Measurements from ENCODE around the gene MYT1. TPM values are rescaled to one million over a fixed set of nuclear protein-coding genes. Genes with fewer than 3 reads are reported as not detected.

Gene MYT1
- total RNA-seq, 1 donor from 2014 or later: 0.34 TPM

- no peak overlapping the region for H3K4me3 Mint-ChIP-seq
- TF ChIP-seq CTCF (IDR thresholded peaks at IDR 0.05; ENCODE audit: unreplicated experiment): no peak
- peaks cover 15% of the 10 kb centered on the region for H3K4me1 Mint-ChIP-seq
- peaks cover 60% of the 10 kb centered on the region for H3K27me3 Mint-ChIP-seq (ENCODE audit: low read depth)
- no peak overlapping the region for H3K27ac Mint-ChIP-seq
- DNase-seq (ENCODE audit: low spot score in 2 of 2, unreplicated experiment in 2 of 2): no peak
- no peaks in the 10 kb centered on the region for H3K9me3 Mint-ChIP-seq
- H3K36me3 Mint-ChIP-seq: no peaks in the 10 kb centered on the region
Measured at GRCh38 chr20:64158346-64159285, 5.6 kb upstream of the MYT1 start.

- peaks cover 15% of the 10 kb centered on the region for H3K4me1 Mint-ChIP-seq
Measured at GRCh38 chr20:64159286-64159680, 5.0 kb upstream of the MYT1 start.

GRCh38 chr20:64159711-64160110, 4.5 kb upstream of the MYT1 start:
- no peak for DNase-seq (ENCODE audit: low spot score in 2 of 2, unreplicated experiment in 2 of 2)
- H3K4me3 Mint-ChIP-seq: no peak overlapping the region
- H3K9me3 Mint-ChIP-seq: no peaks in the 10 kb centered on the region
- H3K4me1 Mint-ChIP-seq: peaks cover 15% of the 10 kb centered on the region
- TF ChIP-seq CTCF (IDR thresholded peaks at IDR 0.05; ENCODE audit: unreplicated experiment): no peak
- H3K27me3 Mint-ChIP-seq (ENCODE audit: low read depth): peaks cover 71% of the 10 kb centered on the region
- no peak overlapping the region for H3K27ac Mint-ChIP-seq
- no peaks in the 10 kb centered on the region for H3K36me3 Mint-ChIP-seq

More at GRCh38 chr20:64159286-64159680, 5.0 kb upstream of the MYT1 start:
- Mint-ChIP-seq H3K4me3 (no peak overlapping the region), H3K9me3 (no peaks in the 10 kb centered on the region), H3K36me3 (no peaks in the 10 kb centered on the region), H3K27ac (no peak overlapping the region), H3K27me3 (ENCODE audit: low read depth) (peaks cover 67% of the 10 kb centered on the region)
- no peak for TF ChIP-seq CTCF (IDR thresholded peaks at IDR 0.05; ENCODE audit: unreplicated experiment)
- no peak for DNase-seq (ENCODE audit: low spot score in 2 of 2, unreplicated experiment in 2 of 2)

- Mint-ChIP-seq H3K4me1 (peaks cover 15% of the 10 kb centered on the region), H3K27ac (no peak overlapping the region), H3K36me3 (no peaks in the 10 kb centered on the region), H3K27me3 (ENCODE audit: low read depth) (peaks cover 75% of the 10 kb centered on the region), H3K4me3 (no peak overlapping the region), H3K9me3 (no peaks in the 10 kb centered on the region)
- no peak for DNase-seq (ENCODE audit: low spot score in 2 of 2, unreplicated experiment in 2 of 2)
- TF ChIP-seq CTCF (IDR thresholded peaks at IDR 0.05; ENCODE audit: unreplicated experiment): no peak
Measured at GRCh38 chr20:64160118-64160517, 4.1 kb upstream of the MYT1 start.

- H3K9me3 Mint-ChIP-seq: no peaks in the 10 kb centered on the region
- peaks cover 78% of the 10 kb centered on the region for H3K27me3 Mint-ChIP-seq (ENCODE audit: low read depth)
- DNase-seq (ENCODE audit: low spot score in 2 of 2, unreplicated experiment in 2 of 2): no peak
- no peak for TF ChIP-seq CTCF (IDR thresholded peaks at IDR 0.05; ENCODE audit: unreplicated experiment)
- H3K4me1 Mint-ChIP-seq: peaks cover 15% of the 10 kb centered on the region
- no peaks in the 10 kb centered on the region for H3K36me3 Mint-ChIP-seq
- no peak overlapping the region for H3K27ac Mint-ChIP-seq
- no peak overlapping the region for H3K4me3 Mint-ChIP-seq
Measured at GRCh38 chr20:64160526-64161355, 3.5 kb upstream of the MYT1 start.
